GM23338 (cell line): ENCODE data around the gene SERPINH1. TPM values are rescaled to one million over a fixed set of nuclear protein-coding genes. Genes with fewer than 3 reads are reported as not detected.

ENCODE experiments used
- ATAC-seq: fragments of 200-7000 bp; cut with Tn5 transposase; 3 replicates; pipeline ENCODE4 v1.9.1; 2020
- DNase-seq: peaks from one replicate; pipeline ENCODE4 v3.0.0-alpha.2; 2015; ENCODE audit warnings: low spot score
- H2AFZ ChIP-seq: fragments of 200-600 bp; sonication (generic); 2 replicates; pipeline ENCODE4 v1.8.0; 2016; ENCODE audit warnings: antibody characterized with exemption, mild to moderate bottlenecking, moderate library complexity
- H3F3A ChIP-seq: fragments of 200-600 bp; sonication (generic); replicated peaks from 2 replicates; pipeline ENCODE4 v1.8.0; 2017; ENCODE audit warnings: antibody characterized with exemption, mixed run types, low read depth
- H3K27ac ChIP-seq: fragments of 200-600 bp; sonication (generic); 2 replicates; pipeline ENCODE4 v1.6.1; 2016; ENCODE audit warnings: low read depth
- H3K27me3 ChIP-seq: fragments of 200-600 bp; sonication (generic); 2 replicates; pipeline ENCODE4 v1.8.0; 2016; ENCODE audit warnings: mild to moderate bottlenecking, mixed run types, moderate library complexity; ENCODE audit not compliant: insufficient read depth
- H3K36me3 ChIP-seq: fragments of 200-600 bp; sonication (generic); 2 replicates; pipeline ENCODE4 v1.8.0; 2016; ENCODE audit warnings: mild to moderate bottlenecking; ENCODE audit not compliant: insufficient read depth
- H3K4me1 ChIP-seq: fragments of 200-600 bp; sonication (generic); 2 replicates; pipeline ENCODE4 v1.8.0; 2016; ENCODE audit warnings: mild to moderate bottlenecking, moderate library complexity; ENCODE audit not compliant: insufficient read depth
- H3K4me2 ChIP-seq: fragments of 200-600 bp; sonication (generic); 2 replicates; pipeline ENCODE4 v1.7.1; 2017; ENCODE audit warnings: mixed run types
- H3K4me3 ChIP-seq: fragments of 200-600 bp; sonication (generic); 2 replicates; pipeline ENCODE4 v1.6.1; 2016; ENCODE audit warnings: mixed run types
- H3K79me2 ChIP-seq: fragments of 200-600 bp; sonication (generic); replicated peaks from 2 replicates; pipeline ENCODE4 v1.8.0; 2017; ENCODE audit warnings: mild to moderate bottlenecking; ENCODE audit not compliant: insufficient read depth
- H3K9me2 ChIP-seq: fragments of 200-600 bp; sonication (generic); 2 replicates; pipeline ENCODE4 v1.8.0; 2017; ENCODE audit not compliant: insufficient read depth
- H4K20me1 ChIP-seq: fragments of 200-600 bp; sonication (generic); replicated peaks from 2 replicates; pipeline ENCODE4 v1.8.0; 2017; ENCODE audit warnings: mild to moderate bottlenecking; ENCODE audit not compliant: insufficient read depth
- H3K27ac Mint-ChIP-seq: 2 replicates; pipeline ENCODE4 v1.8.0; 2020; ENCODE audit warnings: inconsistent platforms, mild to moderate bottlenecking, moderate library complexity, mixed read lengths
- H3K27me3 Mint-ChIP-seq: 3 replicates; pipeline ENCODE4 v1.8.0; 2022; ENCODE audit warnings: low read depth, mild to moderate bottlenecking, moderate library complexity, mixed read lengths, inconsistent platforms; ENCODE audit not compliant: insufficient read depth, poor library complexity
- H3K36me3 Mint-ChIP-seq: 3 replicates; pipeline ENCODE4 v1.8.0; 2021; ENCODE audit warnings: low read depth, mild to moderate bottlenecking, inconsistent platforms, moderate library complexity, mixed read lengths
- H3K4me1 Mint-ChIP-seq: 3 replicates; pipeline ENCODE4 v1.8.0; 2020; ENCODE audit warnings: mild to moderate bottlenecking, inconsistent platforms, mixed read lengths
- H3K4me3 Mint-ChIP-seq: 3 replicates; pipeline ENCODE4 v1.8.0; 2021; ENCODE audit warnings: moderate library complexity, mild to moderate bottlenecking, inconsistent platforms, mixed read lengths
- H3K9me3 Mint-ChIP-seq: 3 replicates; pipeline ENCODE4 v1.8.0; 2020; ENCODE audit warnings: moderate library complexity, mild to moderate bottlenecking, inconsistent platforms, mixed read lengths
- CREB1 ChIP-seq: fragments of 250-450 bp; sonication (Bioruptor Pico); IDR thresholded peaks from 2 replicates; pipeline ENCODE4 v1.5.0; 2020; ENCODE audit warnings: low read depth, mild to moderate bottlenecking, moderate library complexity
- CTCF ChIP-seq, 2 experiments: fragments of 200-600 bp in 1 of 2; sonication (generic) in 1 of 2; conservative IDR thresholded peaks; 2 replicates each; pipeline versions ENCODE4 v1.5.1 to v1.6.1; 2016 to 2017; ENCODE audit warnings: antibody characterized with exemption in 2 of 2, low read depth in 2 of 2, mild to moderate bottlenecking in 2 of 2, moderate library complexity in 1 of 2
- ETS1 ChIP-seq: IDR thresholded peaks from 2 replicates; pipeline ENCODE4 v1.6.1; 2016; ENCODE audit warnings: antibody characterized with exemption
- EZH2 ChIP-seq: fragments of 200-600 bp; sonication (generic); IDR thresholded peaks from one replicate; pipeline ENCODE4 v1.8.0; 2017; ENCODE audit warnings: antibody characterized with exemption, mild to moderate bottlenecking, low read depth; ENCODE audit not compliant: unreplicated experiment
- EZH2phosphoT487 ChIP-seq: fragments of 200-600 bp; sonication (generic); IDR thresholded peaks from one replicate; pipeline ENCODE4 v1.8.1; 2018; ENCODE audit warnings: antibody characterized with exemption; ENCODE audit not compliant: unreplicated experiment
- JUNB ChIP-seq: IDR thresholded peaks from one replicate; pipeline ENCODE4 v1.6.1; 2016; ENCODE audit warnings: antibody characterized with exemption; ENCODE audit not compliant: unreplicated experiment
- NANOG ChIP-seq: IDR thresholded peaks from 2 replicates; pipeline ENCODE4 v1.6.1; 2016; ENCODE audit warnings: antibody characterized with exemption, borderline replicate concordance
- POLR2AphosphoS5 ChIP-seq: IDR thresholded peaks from 2 replicates; pipeline ENCODE4 v1.6.1; 2016; ENCODE audit warnings: antibody characterized with exemption, low read depth
- REST ChIP-seq: IDR thresholded peaks from one replicate; pipeline ENCODE4 v1.6.1; 2018; ENCODE audit warnings: antibody characterized with exemption; ENCODE audit not compliant: unreplicated experiment
- STAT1 ChIP-seq: IDR thresholded peaks from one replicate; pipeline ENCODE4 v1.6.1; 2016; ENCODE audit warnings: antibody characterized with exemption; ENCODE audit not compliant: unreplicated experiment
- ZNF114 ChIP-seq: fragments of 250-450 bp; sonication (Bioruptor Pico); IDR thresholded peaks from 2 replicates; pipeline ENCODE4 v1.5.0; 2020; ENCODE audit warnings: mild to moderate bottlenecking, moderate library complexity
- ZNF331 ChIP-seq: fragments of 250-450 bp; sonication (Bioruptor Pico); IDR thresholded peaks from 2 replicates; pipeline ENCODE4 v1.5.0; 2020; ENCODE audit warnings: low read depth, mild to moderate bottlenecking, moderate library complexity
- ZNF462 ChIP-seq: fragments of 250-450 bp; sonication (Bioruptor Pico); IDR thresholded peaks from 2 replicates; pipeline ENCODE4 v1.5.0; 2020; ENCODE audit warnings: mild to moderate bottlenecking, moderate library complexity
- polyA plus RNA-seq: library from polyadenylated mRNA; unstranded; fragments of >200 nt; fragmentation: Nextera tagmentation; extraction: Ambion mirVana; gene quantifications from 2 replicates; pipeline ENCODE4 v1.2.1, GENCODE V29; 2016
- total RNA-seq: library from RNA; depleted of rRNA; stranded (reverse); fragments of >200 nt; shearing (Covaris generic); gene quantifications from 2 replicates; pipeline ENCODE4 v1.2.3, GENCODE V29; 2014

SERPINH1 gene
- total and polyA plus RNA-seq, 2 experiments from 2014 or later, result 238 to 1,217 TPM

GRCh38 chr11:75579841-75580240 lies 17.8 kb downstream of the SERPINH1 start:
- H3K9me2 ChIP-seq, result no peaks in the 10 kb centered on the region
- H3K4me1 Mint-ChIP-seq, result peaks cover 30% of the 10 kb centered on the region
- no peaks in the 10 kb centered on the region for H3K27me3 ChIP-seq
- no peaks in the 10 kb centered on the region for H3K79me2 ChIP-seq
- no peak overlapping the region for H2AFZ ChIP-seq
- H3K27ac Mint-ChIP-seq, result no peak overlapping the region
- H3K27me3 Mint-ChIP-seq, result peaks cover 22% of the 10 kb centered on the region
- H3K4me3 ChIP-seq, result no peak overlapping the region
- peaks cover 22% of the 10 kb centered on the region for H3K4me1 ChIP-seq
- no peak overlapping the region for H3K4me3 Mint-ChIP-seq
- ATAC-seq, result no peak
- H3F3A ChIP-seq, result peaks cover 20% of the 10 kb centered on the region; the same call in 1 of the 2 replicates
- no peak overlapping the region for H3K4me2 ChIP-seq
- no peaks in the 10 kb centered on the region for H3K36me3 ChIP-seq
- no peak overlapping the region for H3K27ac ChIP-seq
- TF ChIP-seq CTCF (conservative IDR thresholded peaks at IDR 0.05; ENCODE audit: low read depth in 2 of 2) (no peak), POLR2AphosphoS5 (no peak), REST (no peak), ZNF331 (no peak), ZNF114 (CRISPR knock-in tag) (no peak), EZH2phosphoT487 (no peak), CREB1 (CRISPR knock-in tag) (no peak), ETS1 (no peak), EZH2 (no peak), NANOG (no peak), STAT1 (no peak), JUNB (no peak), ZNF462 (CRISPR knock-in tag) (no peak)
- H4K20me1 ChIP-seq, result no peaks in the 10 kb centered on the region
- DNase-seq, result no peak
- no peaks in the 10 kb centered on the region; the same call in 1 of the 3 replicates for H3K36me3 Mint-ChIP-seq
- H3K9me3 Mint-ChIP-seq, result no peaks in the 10 kb centered on the region; the same call in 2 of the 3 replicates
